Measurements from ENCODE around the gene TRIM47.
A peak's percentile ranks its signal among the peaks of the same experiment; 100 is the strongest.
"Not testable (repeated sequence)": the region's sequence is repeated elsewhere in the genome, so short reads cannot be mapped to it uniquely, and the experiment has no call there.

The TRIM47 gene

GRCh38 chr17:75891022-75891604 is 12.7 kb upstream of the TRIM47 start:
- DNase-seq: no peak

- DNase-seq: no peak
Observed at GRCh38 chr17:75889454-75889853, 11.1 kb upstream of the TRIM47 start.

- DNase-seq: no peak
Observed at GRCh38 chr17:75888484-75888883, 10.1 kb upstream of the TRIM47 start.

- not testable (repeated sequence) for DNase-seq
Observed at GRCh38 chr17:75885860-75886259, 7.5 kb upstream of the TRIM47 start.

- no peak for DNase-seq
Observed at GRCh38 chr17:75885431-75885830, 7.0 kb upstream of the TRIM47 start.

- no peak for DNase-seq
Observed at GRCh38 chr17:75881678-75882454, 3.5 kb upstream of the TRIM47 start.

GRCh38 chr17:75880266-75880665 is 1.9 kb upstream of the TRIM47 start:
- DNase-seq: no peak

- peak; percentile 69 to 76 for DNase-seq
Observed at GRCh38 chr17:75877752-75878173, 618 bp downstream of the TRIM47 start.

- DNase-seq: peak; percentile 49 to 61
Observed at GRCh38 chr17:75876938-75877751, 1.2 kb downstream of the TRIM47 start.

GRCh38 chr17:75876190-75876937 is 2.0 kb downstream of the TRIM47 start:
- DNase-seq: peak; percentile 62 to 75

GRCh38 chr17:75875940-75876189 is 2.5 kb downstream of the TRIM47 start:
- DNase-seq: no peak

- DNase-seq: peak in 1 of 2 donors; percentile 24
Observed at GRCh38 chr17:75875182-75875939, 3.0 kb downstream of the TRIM47 start.

GRCh38 chr17:75874323-75875181 is 3.8 kb downstream of the TRIM47 start:
- DNase-seq: no peak

GRCh38 chr17:75873587-75874322 is 4.6 kb downstream of the TRIM47 start:
- DNase-seq: no peak

GRCh38 chr17:75872434-75873351 is 5.7 kb downstream of the TRIM47 start:
- DNase-seq: peak; percentile 28 to 49

GRCh38 chr17:75870228-75870627 is 8.2 kb downstream of the TRIM47 start:
- not testable (repeated sequence) for DNase-seq

GRCh38 chr17:75869282-75870141 is 8.9 kb downstream of the TRIM47 start:
- DNase-seq: no peak

- DNase-seq: not testable (repeated sequence)
Observed at GRCh38 chr17:75868730-75869281, 9.6 kb downstream of the TRIM47 start.
